PC-9 (cell line): Measurements from ENCODE around the gene EML1. TPM values are rescaled to one million over a fixed set of nuclear protein-coding genes. Genes with fewer than 3 reads are reported as not detected.

Experiments used
- BruUV-seq: library from RNA; stranded (reverse); fragments of 400-500 nt; replicated peaks from 2 replicates; lab custom pipeline; 2021; lab: Mats Ljungman, UMichigan
- CTCF ChIA-PET: fragments of 300-600 bp; sonication (Branson Sonifier 250); formaldehyde crosslinking; loops from one replicate; lab custom pipeline; 2022; ENCODE audit warnings: antibody characterized with exemption; lab: Charles Lee
- POLR2A ChIA-PET: fragments of 300-600 bp; sonication (Branson Sonifier 250); formaldehyde crosslinking; loops from one replicate; lab custom pipeline; 2022; ENCODE audit warnings: antibody characterized with exemption; ENCODE audit not compliant: unreplicated experiment; lab: Charles Lee
- DNase-seq, 2 experiments: peaks; one replicate each; pipeline versions ENCODE4 v3.0.0 to v3.0.0-alpha.2; 2015 to 2022; ENCODE audit warnings: mixed read lengths in 1 of 2
- H2AFZ ChIP-seq: fragments of 200-600 bp; sonication (generic); 2 replicates; pipeline ENCODE4 v1.8.1; 2017; ENCODE audit warnings: antibody characterized with exemption
- H3F3A ChIP-seq: fragments of 200-600 bp; sonication (generic); 2 replicates; pipeline ENCODE4 v1.8.1; 2017; ENCODE audit warnings: antibody characterized with exemption, mild to moderate bottlenecking, low read depth; ENCODE audit not compliant: insufficient read depth
- H3K27ac ChIP-seq: fragments of 200-600 bp; sonication (generic); 2 replicates; pipeline ENCODE4 v1.6.1; 2016; ENCODE audit warnings: mixed run types
- H3K27me3 ChIP-seq: fragments of 200-600 bp; sonication (generic); 2 replicates; pipeline ENCODE4 v1.6.1; 2016; ENCODE audit warnings: low read depth, mixed run types; ENCODE audit not compliant: insufficient read depth
- H3K36me3 ChIP-seq: fragments of 200-600 bp; sonication (generic); 2 replicates; pipeline ENCODE4 v1.6.1; 2016; ENCODE audit warnings: low read depth, mixed run types
- H3K4me1 ChIP-seq: fragments of 200-600 bp; sonication (generic); replicated peaks from 2 replicates; pipeline ENCODE4 v1.6.1; 2016; ENCODE audit warnings: mixed run types; ENCODE audit not compliant: insufficient read depth
- H3K4me2 ChIP-seq: fragments of 200-600 bp; sonication (generic); 2 replicates; pipeline ENCODE4 v1.6.1; 2017; ENCODE audit warnings: mixed run types
- H3K4me3 ChIP-seq: fragments of 200-600 bp; sonication (generic); 2 replicates; pipeline ENCODE4 v1.6.1; 2016; ENCODE audit warnings: mixed run types
- H3K79me2 ChIP-seq: fragments of 200-600 bp; sonication (generic); 2 replicates; pipeline ENCODE4 v1.6.1; 2017; ENCODE audit warnings: low read depth, mixed run types
- H3K9me2 ChIP-seq: fragments of 200-600 bp; sonication (generic); 2 replicates; pipeline ENCODE4 v1.8.1; 2017; ENCODE audit warnings: mild to moderate bottlenecking; ENCODE audit not compliant: insufficient read depth
- H3K9me3 ChIP-seq: fragments of 200-600 bp; sonication (generic); 2 replicates; pipeline ENCODE4 v1.8.1; 2016; ENCODE audit warnings: low read depth; ENCODE audit not compliant: insufficient read depth
- H4K20me1 ChIP-seq: fragments of 200-600 bp; sonication (generic); 2 replicates; pipeline ENCODE4 v1.8.1; 2017; ENCODE audit not compliant: insufficient read depth
- CTCF ChIP-seq: fragments of 200-600 bp; sonication (generic); conservative IDR thresholded peaks from 2 replicates; pipeline ENCODE4 v1.6.1; 2017; ENCODE audit warnings: mixed run types, antibody characterized with exemption, mild to moderate bottlenecking, moderate library complexity
- EZH2 ChIP-seq: fragments of 200-600 bp; sonication (generic); IDR thresholded peaks from 2 replicates; pipeline ENCODE4 v1.8.0; 2017; ENCODE audit warnings: antibody characterized with exemption, low read depth
- intact Hi-C: fragments of 100-400 bp; cut with micrococcal nuclease; formaldehyde crosslinking; loops from one replicate; pipeline ENCODE4 v1.10.0; 2022; ENCODE audit not compliant: unreplicated experiment
- total RNA-seq: library from RNA; stranded (reverse); gene quantifications from 2 replicates; pipeline ENCODE4 v1.2.3, GENCODE V29; 2021

The EML1 gene
- total RNA-seq, 1 experiment from 2014 or later: 1.8 TPM

GRCh38 chr14:99888149-99888548 lies 94.9 kb downstream of the EML1 start:
- no peak for TF ChIP-seq EZH2
- TF ChIP-seq CTCF: no peak
- BruUV-seq: no TSS peak
- intact Hi-C loops: no loop called here
- H2AFZ ChIP-seq: no peak overlapping the region
- no peaks in the 10 kb centered on the region for H4K20me1 ChIP-seq
- no peak overlapping the region for H3K4me2 ChIP-seq
- no peak for DNase-seq
- H3K9me2 ChIP-seq: no peaks in the 10 kb centered on the region
- H3K27ac ChIP-seq: no peak overlapping the region
- H3F3A ChIP-seq: no peaks in the 10 kb centered on the region
- no peaks in the 10 kb centered on the region for H3K36me3 ChIP-seq
- ChIA-PET POLR2A (no interaction called here), CTCF (no interaction called here)
- no peaks in the 10 kb centered on the region for H3K79me2 ChIP-seq
- no peaks in the 10 kb centered on the region for H3K9me3 ChIP-seq
- H3K4me3 ChIP-seq: no peak overlapping the region
- no peaks in the 10 kb centered on the region for H3K27me3 ChIP-seq
- H3K4me1 ChIP-seq: no peaks in the 10 kb centered on the region

- POLR2A ChIA-PET: no interaction called here
- Histone ChIP-seq H3K36me3 (no peaks in the 10 kb centered on the region), H3K9me3 (no peaks in the 10 kb centered on the region), H3K4me3 (no peak overlapping the region), H3K4me2 (no peak overlapping the region), H3K79me2 (no peaks in the 10 kb centered on the region), H4K20me1 (no peaks in the 10 kb centered on the region), H2AFZ (no peak overlapping the region), H3F3A (no peaks in the 10 kb centered on the region), H3K27me3 (no peaks in the 10 kb centered on the region), H3K27ac (no peak overlapping the region), H3K9me2 (no peaks in the 10 kb centered on the region), H3K4me1 (no peaks in the 10 kb centered on the region)
- TF ChIP-seq EZH2: no peak
- no peak for TF ChIP-seq CTCF
- intact Hi-C loops: no loop called here
- no peak for DNase-seq
- CTCF ChIA-PET: no interaction called here
- BruUV-seq: no TSS peak
These were observed 96.1 kb downstream of the EML1 start for GRCh38 chr14:99889268-99889667.

GRCh38 chr14:99891266-99891665 lies 98.1 kb downstream of the EML1 start:
- Histone ChIP-seq H3K4me3 (no peak overlapping the region), H3K4me2 (no peak overlapping the region), H3F3A (no peaks in the 10 kb centered on the region), H3K9me3 (no peaks in the 10 kb centered on the region), H3K79me2 (no peaks in the 10 kb centered on the region), H3K27me3 (no peaks in the 10 kb centered on the region), H3K27ac (no peak overlapping the region), H3K36me3 (no peaks in the 10 kb centered on the region), H4K20me1 (no peaks in the 10 kb centered on the region), H3K4me1 (no peaks in the 10 kb centered on the region), H2AFZ (no peak overlapping the region), H3K9me2 (no peaks in the 10 kb centered on the region)
- no TSS peak for BruUV-seq
- CTCF ChIA-PET: no interaction called here
- no peak for DNase-seq
- intact Hi-C loops: no loop called here
- POLR2A ChIA-PET: no interaction called here
- no peak for TF ChIP-seq EZH2
- TF ChIP-seq CTCF: no peak
